IMR-90 (cell line): ENCODE measurements around the gene CEBPZ.

ENCODE experiments used
- CEBPB ChIP-seq: IDR thresholded peaks from 2 replicates; pipeline ENCODE4 v1.6.1; 2012; ENCODE audit warnings: low read depth, low read length, improper control_type of control experiment
- CHD1 ChIP-seq: IDR thresholded peaks from 2 replicates; pipeline ENCODE4 v1.6.1; 2012; ENCODE audit warnings: low read depth, low read length, improper control_type of control experiment
- FOS ChIP-seq: fragments of 150-350 bp; IDR thresholded peaks from 2 replicates; pipeline ENCODE4 v1.6.1; 2016; ENCODE audit warnings: low read depth, low read length
- MXI1 ChIP-seq: IDR thresholded peaks from 2 replicates; pipeline ENCODE4 v1.6.1; 2012; ENCODE audit warnings: low read depth, mild to moderate bottlenecking, low read length, moderate library complexity, borderline replicate concordance
- POLR2A ChIP-seq: IDR thresholded peaks from 2 replicates; pipeline ENCODE4 v1.6.1; 2012; ENCODE audit warnings: mild to moderate bottlenecking, low read depth, low read length
- RFX5 ChIP-seq: IDR thresholded peaks from 2 replicates; pipeline ENCODE4 v1.8.0; 2012; ENCODE audit warnings: low read depth, mild to moderate bottlenecking, low read length, moderate library complexity
- SMC3 ChIP-seq: fragments of 150-350 bp; IDR thresholded peaks from 2 replicates; pipeline ENCODE4 v1.6.1; 2016; ENCODE audit warnings: low read depth, mild to moderate bottlenecking, antibody characterized with exemption, low read length, moderate library complexity
- TF ChIP-seq, protein P1 (sequence below): conservative IDR thresholded peaks from 2 replicates; pipeline ENCODE4 v1.5.1; 2012; ENCODE audit warnings: mild to moderate bottlenecking, low read depth, low read length, improper control_type of control experiment
- TF ChIP-seq, protein P2 (sequence below): fragments of 150-350 bp; IDR thresholded peaks from 2 replicates; pipeline ENCODE4 v1.6.1; 2017; ENCODE audit warnings: mild to moderate bottlenecking, antibody characterized with exemption, low read length, low read depth
- TF ChIP-seq, protein P3 (sequence below): fragments of 150-350 bp; IDR thresholded peaks from 2 replicates; pipeline ENCODE4 v1.6.1; 2016; ENCODE audit warnings: low read depth, mild to moderate bottlenecking, low read length, moderate library complexity, borderline replicate concordance

DNA sequence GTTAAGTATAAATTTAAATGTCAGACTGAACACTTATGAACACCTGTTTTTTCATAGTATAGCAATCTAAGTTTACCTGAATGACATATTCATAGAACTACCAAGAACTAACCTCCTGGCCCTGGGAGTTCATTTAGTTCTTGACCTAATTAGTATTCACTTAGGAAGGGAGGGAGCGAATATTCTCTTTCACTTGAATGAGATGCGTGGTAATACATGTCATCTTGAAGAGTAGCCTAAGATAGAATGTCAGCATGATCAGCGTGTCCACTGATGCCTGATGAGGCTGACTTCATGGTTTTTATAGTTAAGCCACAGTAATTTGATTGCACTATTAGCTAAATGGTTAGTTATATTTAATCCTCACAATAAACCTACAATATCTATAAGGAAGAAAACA is 13.4 kb upstream of the CEBPZ start:
- no peak for TF ChIP-seq POLR2A
- TF ChIP-seq, protein P1, sequence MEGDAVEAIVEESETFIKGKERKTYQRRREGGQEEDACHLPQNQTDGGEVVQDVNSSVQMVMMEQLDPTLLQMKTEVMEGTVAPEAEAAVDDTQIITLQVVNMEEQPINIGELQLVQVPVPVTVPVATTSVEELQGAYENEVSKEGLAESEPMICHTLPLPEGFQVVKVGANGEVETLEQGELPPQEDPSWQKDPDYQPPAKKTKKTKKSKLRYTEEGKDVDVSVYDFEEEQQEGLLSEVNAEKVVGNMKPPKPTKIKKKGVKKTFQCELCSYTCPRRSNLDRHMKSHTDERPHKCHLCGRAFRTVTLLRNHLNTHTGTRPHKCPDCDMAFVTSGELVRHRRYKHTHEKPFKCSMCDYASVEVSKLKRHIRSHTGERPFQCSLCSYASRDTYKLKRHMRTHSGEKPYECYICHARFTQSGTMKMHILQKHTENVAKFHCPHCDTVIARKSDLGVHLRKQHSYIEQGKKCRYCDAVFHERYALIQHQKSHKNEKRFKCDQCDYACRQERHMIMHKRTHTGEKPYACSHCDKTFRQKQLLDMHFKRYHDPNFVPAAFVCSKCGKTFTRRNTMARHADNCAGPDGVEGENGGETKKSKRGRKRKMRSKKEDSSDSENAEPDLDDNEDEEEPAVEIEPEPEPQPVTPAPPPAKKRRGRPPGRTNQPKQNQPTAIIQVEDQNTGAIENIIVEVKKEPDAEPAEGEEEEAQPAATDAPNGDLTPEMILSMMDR = no peak
- TF ChIP-seq, protein P2, sequence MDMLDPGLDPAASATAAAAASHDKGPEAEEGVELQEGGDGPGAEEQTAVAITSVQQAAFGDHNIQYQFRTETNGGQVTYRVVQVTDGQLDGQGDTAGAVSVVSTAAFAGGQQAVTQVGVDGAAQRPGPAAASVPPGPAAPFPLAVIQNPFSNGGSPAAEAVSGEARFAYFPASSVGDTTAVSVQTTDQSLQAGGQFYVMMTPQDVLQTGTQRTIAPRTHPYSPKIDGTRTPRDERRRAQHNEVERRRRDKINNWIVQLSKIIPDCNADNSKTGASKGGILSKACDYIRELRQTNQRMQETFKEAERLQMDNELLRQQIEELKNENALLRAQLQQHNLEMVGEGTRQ = no peak
- TF ChIP-seq FOS = no peak
- TF ChIP-seq SMC3 = no peak
- TF ChIP-seq CEBPB = no peak
- TF ChIP-seq RFX5 = no peak
- no peak for TF ChIP-seq CHD1
- TF ChIP-seq MXI1 = no peak
- TF ChIP-seq, protein P3, sequence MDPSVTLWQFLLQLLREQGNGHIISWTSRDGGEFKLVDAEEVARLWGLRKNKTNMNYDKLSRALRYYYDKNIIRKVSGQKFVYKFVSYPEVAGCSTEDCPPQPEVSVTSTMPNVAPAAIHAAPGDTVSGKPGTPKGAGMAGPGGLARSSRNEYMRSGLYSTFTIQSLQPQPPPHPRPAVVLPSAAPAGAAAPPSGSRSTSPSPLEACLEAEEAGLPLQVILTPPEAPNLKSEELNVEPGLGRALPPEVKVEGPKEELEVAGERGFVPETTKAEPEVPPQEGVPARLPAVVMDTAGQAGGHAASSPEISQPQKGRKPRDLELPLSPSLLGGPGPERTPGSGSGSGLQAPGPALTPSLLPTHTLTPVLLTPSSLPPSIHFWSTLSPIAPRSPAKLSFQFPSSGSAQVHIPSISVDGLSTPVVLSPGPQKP = no peak
